Heart right ventricle (tissue), 16 donors: ENCODE data around the gene TDRD10. TPM values are rescaled to one million over a fixed set of nuclear protein-coding genes. Genes with fewer than 3 reads are reported as not detected.

ENCODE experiments used
- ATAC-seq, 8 donors: fragments of 200-7000 bp; cut with Tn5 transposase; one replicate each; pipeline ENCODE4 v1.9.1; 2020; ENCODE audit warnings: mild to moderate bottlenecking in 8 of 8, moderate library complexity in 8 of 8, moderate number of reproducible peaks in 1 of 8
- DNase-seq, 2 donors: peaks; one replicate each; pipeline ENCODE4 v3.0.0-alpha.2; 2020
- H3K27ac ChIP-seq, 10 donors: fragments of 200-600 bp; sonication (generic) in 2 of 10; one replicate each; pipeline versions ENCODE4 v1.5.0 to v1.8.0; 2020 to 2022; ENCODE audit warnings: mild to moderate bottlenecking in 3 of 10
- H3K27me3 ChIP-seq, 7 donors: fragments of 200-600 bp; one replicate each; pipeline ENCODE4 v1.8.0; 2021 to 2022; ENCODE audit warnings: mild to moderate bottlenecking in 2 of 7
- H3K36me3 ChIP-seq, 9 donors: fragments of 200-600 bp; sonication (generic) in 1 of 9; one replicate each; pipeline versions ENCODE4 v1.5.0 to v1.8.0; 2020 to 2022; ENCODE audit warnings: mild to moderate bottlenecking in 2 of 9
- H3K4me1 ChIP-seq, 9 donors: fragments of 200-600 bp; sonication (generic) in 1 of 9; one replicate each; pipeline versions ENCODE4 v1.5.0 to v1.8.0; 2020 to 2022; ENCODE audit warnings: mild to moderate bottlenecking in 4 of 9
- H3K4me3 ChIP-seq, 10 donors: fragments of 200-600 bp; sonication (generic) in 2 of 10; one replicate each; pipeline versions ENCODE4 v1.5.0 to v1.8.0; 2020 to 2022; ENCODE audit warnings: mild to moderate bottlenecking in 7 of 10, moderate library complexity in 2 of 10
- H3K9me3 ChIP-seq, 11 donors: fragments of 200-600 bp in 10 of 11; sonication (generic) in 2 of 11; one replicate each; pipeline versions ENCODE4 v1.5.0 to v1.8.0; 2013 to 2022; ENCODE audit warnings: mild to moderate bottlenecking in 2 of 11, control low read depth in 1 of 11, moderate library complexity in 1 of 11
- CTCF ChIP-seq, 9 donors: fragments of 200-600 bp; sonication (generic) in 2 of 9; IDR thresholded peaks; one replicate each; pipeline versions ENCODE4 v1.5.0 to v1.8.0; 2021 to 2022; ENCODE audit warnings: antibody characterized with exemption in 9 of 9, mild to moderate bottlenecking in 5 of 9, moderate library complexity in 1 of 9
- WGBS, 2 donors: extraction: QIAGEN DNeasy Blood & Tissue Kit; methylation state at CpG; one replicate each; pipeline ENCODE4 v1.1.7; 2013; ENCODE audit warnings: inconsistent platforms in 1 of 2; 5-methylcytosine and 5-hydroxymethylcytosine counted together
- intact Hi-C, 10 donors: fragments of 100-400 bp; cut with DNase I; formaldehyde crosslinking; loops; one replicate each; pipeline versions ENCODE4 v1.11.1 to v1.14.2; 2022
- polyA plus RNA-seq, 2 donors: library from polyadenylated mRNA; stranded (reverse); fragments of 200-250 nt; gene quantifications; one replicate each; pipeline ENCODE4 v1.2.3, GENCODE V29; 2013
- total RNA-seq, 10 donors: library from RNA; stranded (reverse); fragmentation: NEBNext Ultra II Directional in 3 of 10; extraction: Animal tissue kit (Norgen Biotek cat#: 25700) in 3 of 10; gene quantifications; one replicate each; pipeline versions ENCODE4 v1.2.1 to v1.2.4, GENCODE V29; 2021 to 2023
- donor health status: Arrhythmogenic right ventricular cardiomyopathy.
- donor health status: ischemic (EF 13 %, LVEDD 7.1; RV severe dilation, severe dysfunction).
- donor health status: healthy with polysubstance abuse.
- donor health status: DM: no; HTN: yes; CAD: no.
- donor health status: DM: no; HTN: no; CAD: no.
- donor health status: ischemic (EF 25% LVEDD 6.9; RV normal size, moderate dysfunction).
- donor health status: ischemic (EF 25% LVEDD 5.7; RV mildly dilated, moderate dysfunction).
- donor health status: healthy.
- donor health status: DM: yes; HTN: yes; CAD: no.
- donor health status: Ischemic cardiomyopathy.
- donor health status: ischemic (EF 35%, LVEDD 5.7; RV mildly dilated, moderate dysfunction).
- donor health status: nonischemic (EF 11% LVEDD 7.7; RV severe dilation, severe dysfunction).
- donor health status: DM: yes; HTN: yes; CAD: no.
- donor health status: PGD.
- donor health status: ischemic (EF 29% LVEDD 5.4; RV normal size, mild dysfunction).
- donor health status: nonischemic (EF 23%, LVEDD 6.1; RV moderate dilation, normal function).

The TDRD10 gene
- total and polyA plus RNA-seq, 12 donors: 1.1 to 13.3 (median 2.0) TPM

GRCh38 chr1:154558720-154559465, 56.9 kb downstream of the TDRD10 start:
- Histone ChIP-seq H3K36me3 (peaks cover 0 to 20% (median 19%) of the 10 kb centered on the region in 9 donors), H3K27me3 (no peaks in the 10 kb centered on the region), H3K4me1 (peaks cover 13 to 38% (median 27%) of the 10 kb centered on the region in 9 donors), H3K27ac (peak overlapping the region; percentile 77 to 98 (median 92)), H3K4me3 (peak overlapping the region; percentile 5 to 95 (median 80)), H3K9me3 (no peaks in the 10 kb centered on the region)
- DNase-seq (peak; percentile 98 to 99), ATAC-seq (peak; percentile 96 to 98 (median 97))
- intact Hi-C loops: loop anchor here in 6 of 10 donors (2.0 to 10.0 kb wide), 8 partner anchors 48 to 526 kb away; partner anchors contain the start of genes PMVK (in 3 of the 6), ADAR (in 1 of the 6), AQP10 (in 1 of the 6) and ATP8B2 (in 1 of the 6)
- no peak for TF ChIP-seq CTCF (IDR thresholded peaks at IDR 0.05)
- 1% methylated on average over 47 to 57 of the region's 57 CpGs for WGBS, 2 donors

- Histone ChIP-seq H3K27ac (peak overlapping the region; percentile 77 to 98 (median 92)), H3K27me3 (no peaks in the 10 kb centered on the region), H3K36me3 (peaks cover 0 to 13% (median 12%) of the 10 kb centered on the region in 9 donors), H3K9me3 (no peaks in the 10 kb centered on the region), H3K4me3 (peak overlapping the region; percentile 5 to 95 (median 80)), H3K4me1 (peaks cover 13 to 36% (median 27%) of the 10 kb centered on the region in 9 donors)
- DNase-seq (peak; percentile 72 to 92), ATAC-seq (peak; percentile 62 to 86 (median 74))
- WGBS, 2 donors: 10 to 11% methylated on average over 13 of the region's 13 CpGs
- intact Hi-C loops: loop anchor here (2.0 to 10.0 kb wide), 15 partner anchors 38 to 525 kb away; partner anchors contain the start of genes PMVK (in 4 of the 10), ADAR (in 1 of the 10), AQP10 (in 1 of the 10) and ATP8B2 (in 1 of the 10)
- peak; percentile 87 to 96 (median 93) for TF ChIP-seq CTCF (IDR thresholded peaks at IDR 0.05)
Measured at GRCh38 chr1:154559466-154560044, 57.5 kb downstream of the TDRD10 start.

GRCh38 chr1:154565876-154566275, 63.9 kb downstream of the TDRD10 start:
- ATAC-seq (no peak), DNase-seq (no peak)
- Histone ChIP-seq H3K4me3 (no peak overlapping the region), H3K27me3 (peaks cover 0 to 29% (median 11%) of the 10 kb centered on the region in 7 donors), H3K27ac (no peak overlapping the region), H3K9me3 (no peaks in the 10 kb centered on the region), H3K36me3 (no peaks in the 10 kb centered on the region), H3K4me1 (peaks cover 3 to 14% (median 9%) of the 10 kb centered on the region in 9 donors)
- WGBS, 2 donors: 82 to 86% methylated on average over 6 of the region's 6 CpGs
- intact Hi-C loops: loop anchor here in 8 of 10 donors (5.0 to 10.0 kb wide), 7 partner anchors 36 to 369 kb away; partner anchors contain the start of genes ADAR (in 1 of the 8) and PMVK (in 1 of the 8)
- TF ChIP-seq CTCF (IDR thresholded peaks at IDR 0.05): no peak
